Cardiac muscle cell (in vitro differentiated cells and primary cell): ENCODE measurements around the gene SCNN1A. TPM values are rescaled to one million over a fixed set of nuclear protein-coding genes. Genes with fewer than 3 reads are reported as not detected.

Source experiments
- DNase-seq, 2 donors: peaks; one replicate each; pipeline versions ENCODE4 v3.0.0 to v3.0.0-alpha.2; 2010 to 2017; ENCODE audit warnings: low read depth in 1 of 2, low spot score in 1 of 2
- H3K27ac ChIP-seq: fragments of 200-600 bp; sonication (generic); 2 replicates; pipeline ENCODE4 v1.5.1; 2016
- H3K27me3 ChIP-seq: fragments of 200-600 bp; sonication (generic); 2 replicates; pipeline ENCODE4 v1.6.0; 2016; ENCODE audit warnings: control low read depth
- H3K36me3 ChIP-seq: fragments of 200-600 bp; sonication (generic); 2 replicates; pipeline ENCODE4 v1.5.1; 2016; ENCODE audit warnings: control low read depth
- H3K4me1 ChIP-seq: fragments of 200-600 bp; sonication (generic); 2 replicates; pipeline ENCODE4 v1.8.1; 2017; ENCODE audit warnings: low read depth, mild to moderate bottlenecking, mixed run types
- H3K4me3 ChIP-seq: fragments of 200-600 bp; sonication (generic); 2 replicates; pipeline ENCODE4 v1.5.1; 2016; ENCODE audit warnings: mild to moderate bottlenecking
- H3K9me3 ChIP-seq: fragments of 200-600 bp; sonication (generic); 2 replicates; pipeline ENCODE4 v1.5.1; 2017; ENCODE audit warnings: low read depth, mild to moderate bottlenecking, control low read depth
- CTCF ChIP-seq: IDR thresholded peaks from 2 replicates; pipeline ENCODE4 v1.5.1; 2012; ENCODE audit warnings: low read depth, mild to moderate bottlenecking, low read length
- polyA plus RNA-seq: library from polyadenylated mRNA; unstranded; fragments of >200 nt; fragmentation: Nextera tagmentation; extraction: Ambion mirVana; gene quantifications from 2 replicates; pipeline ENCODE4 v1.2.1, GENCODE V29; 2016
- total RNA-seq: library from RNA; depleted of rRNA; stranded (reverse); fragments of >200 nt; gene quantifications from 2 replicates; pipeline ENCODE4 v1.2.3, GENCODE V29; 2016

Gene SCNN1A
- total and polyA plus RNA-seq, 2 experiments from 2014 or later, result 0.66 TPM; not detected in 1

- H3K27me3 ChIP-seq, result no peaks in the 10 kb centered on the region
- no peak overlapping the region for H3K27ac ChIP-seq
- peaks cover 19% of the 10 kb centered on the region for H3K36me3 ChIP-seq
- H3K4me3 ChIP-seq, result no peak overlapping the region
- no peak for DNase-seq
- no peaks in the 10 kb centered on the region for H3K9me3 ChIP-seq
- H3K4me1 ChIP-seq, result peaks cover 19% of the 10 kb centered on the region
- TF ChIP-seq CTCF, result no peak
Observed at GRCh38 chr12:6328045-6328779, 47.2 kb downstream of the SCNN1A start.

GRCh38 chr12:6327229-6328041 is 47.9 kb downstream of the SCNN1A start:
- Histone ChIP-seq H3K27me3 (no peaks in the 10 kb centered on the region), H3K4me3 (no peak overlapping the region), H3K4me1 (peaks cover 23% of the 10 kb centered on the region), H3K9me3 (no peaks in the 10 kb centered on the region), H3K27ac (no peak overlapping the region), H3K36me3 (peaks cover 11% of the 10 kb centered on the region)
- TF ChIP-seq CTCF, result no peak
- DNase-seq, result no peak

GRCh38 chr12:6326316-6327228 is 48.8 kb downstream of the SCNN1A start:
- H3K27me3 ChIP-seq, result no peaks in the 10 kb centered on the region
- no peak overlapping the region for H3K4me3 ChIP-seq
- no peaks in the 10 kb centered on the region for H3K9me3 ChIP-seq
- peak; percentile 78 to 80 for DNase-seq
- TF ChIP-seq CTCF, result peak; percentile 43
- peaks cover 9% of the 10 kb centered on the region for H3K36me3 ChIP-seq
- H3K4me1 ChIP-seq, result peaks cover 23% of the 10 kb centered on the region
- no peak overlapping the region for H3K27ac ChIP-seq

- Histone ChIP-seq H3K27me3 (no peaks in the 10 kb centered on the region), H3K4me3 (no peak overlapping the region), H3K4me1 (peaks cover 23% of the 10 kb centered on the region), H3K9me3 (no peaks in the 10 kb centered on the region), H3K27ac (peak overlapping the region; percentile 12), H3K36me3 (no peaks in the 10 kb centered on the region)
- DNase-seq, result no peak
- TF ChIP-seq CTCF, result no peak
Observed at GRCh38 chr12:6324936-6325750, 50.2 kb downstream of the SCNN1A start.
